Glomerular visceral epithelial cell (primary cell): ENCODE results near the gene ZSWIM8.

ENCODE experiments used
- DNase-seq: peaks from one replicate; pipeline ENCODE4 v3.0.0-alpha.2; 2016; ENCODE audit errors: extremely low spot score

Gene ZSWIM8

DNA sequence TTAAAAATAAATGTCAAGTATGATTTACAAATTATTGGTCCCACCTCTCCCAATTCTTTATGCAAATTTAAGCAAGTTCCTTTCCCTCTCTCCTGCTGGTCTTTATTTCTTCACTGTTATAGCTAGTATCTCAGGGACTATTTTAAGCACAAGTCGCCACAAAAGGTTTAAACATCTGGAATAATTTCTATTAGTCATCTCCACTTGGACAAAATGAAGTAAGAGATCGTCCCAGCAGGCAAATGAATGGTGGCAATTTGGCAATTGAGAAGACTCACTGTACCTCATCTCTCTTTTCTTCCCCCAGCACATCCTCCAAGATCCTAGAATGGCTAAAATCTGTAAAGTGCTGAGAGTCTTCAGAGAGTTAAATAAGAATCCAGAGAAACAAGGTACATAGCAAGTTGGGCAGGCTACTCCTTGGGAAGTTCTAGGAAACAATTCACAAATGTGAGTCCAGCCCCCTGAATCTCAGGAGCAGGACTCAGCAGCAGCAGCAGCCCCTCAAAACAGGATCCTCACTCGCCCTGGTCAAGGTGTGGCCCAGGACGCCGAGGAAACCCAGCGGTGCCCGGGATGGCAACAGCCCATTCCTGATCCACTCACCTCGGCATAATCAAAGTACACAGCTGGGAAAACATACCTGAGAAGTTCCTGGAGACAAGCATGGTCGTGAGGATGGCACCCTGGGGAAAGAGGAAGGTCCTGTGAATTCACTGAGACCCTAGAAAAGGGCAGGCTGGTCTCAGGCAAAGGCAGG lies 56.3 kb downstream of the ZSWIM8 start:
- no peak for DNase-seq

DNA sequence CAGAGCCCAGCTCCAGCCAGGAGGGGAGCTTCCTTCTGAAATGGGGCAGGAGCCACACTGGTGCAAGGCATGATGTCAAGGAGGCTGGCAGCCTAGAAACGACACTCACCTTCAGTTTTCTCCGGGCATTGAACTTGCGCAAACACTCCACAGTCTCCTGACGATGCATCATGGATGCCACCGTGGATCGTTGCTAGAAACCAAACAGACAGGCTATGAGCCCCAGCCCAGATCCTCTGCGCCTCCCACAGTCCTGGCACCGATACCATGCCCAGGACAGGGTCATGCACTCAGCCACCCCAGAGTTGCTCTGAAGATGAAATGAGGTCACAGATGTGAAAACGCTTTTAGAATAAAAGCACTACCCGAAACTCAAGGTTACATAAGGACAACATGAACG lies 56.9 kb downstream of the ZSWIM8 start:
- no peak for DNase-seq

DNA sequence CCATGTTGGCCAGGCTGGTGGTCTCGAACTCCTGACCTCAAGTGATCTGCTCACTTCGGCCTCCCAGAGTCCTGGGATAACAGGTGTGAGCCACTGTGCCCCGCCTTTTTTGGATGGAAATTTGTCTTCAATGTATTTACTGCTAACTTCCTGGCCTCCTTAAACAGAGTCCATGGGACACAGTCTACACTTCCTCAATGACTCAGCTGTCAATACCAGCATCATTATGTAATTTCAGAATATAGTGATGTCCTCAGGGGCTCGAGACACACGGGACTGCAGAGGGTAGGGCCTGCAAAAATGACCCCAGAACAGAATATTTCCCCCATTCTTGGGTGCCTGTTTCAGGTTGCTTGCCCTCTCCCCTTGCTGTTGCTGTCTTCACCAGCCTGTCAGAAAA lies 57.9 kb downstream of the ZSWIM8 start:
- no peak for DNase-seq

DNA sequence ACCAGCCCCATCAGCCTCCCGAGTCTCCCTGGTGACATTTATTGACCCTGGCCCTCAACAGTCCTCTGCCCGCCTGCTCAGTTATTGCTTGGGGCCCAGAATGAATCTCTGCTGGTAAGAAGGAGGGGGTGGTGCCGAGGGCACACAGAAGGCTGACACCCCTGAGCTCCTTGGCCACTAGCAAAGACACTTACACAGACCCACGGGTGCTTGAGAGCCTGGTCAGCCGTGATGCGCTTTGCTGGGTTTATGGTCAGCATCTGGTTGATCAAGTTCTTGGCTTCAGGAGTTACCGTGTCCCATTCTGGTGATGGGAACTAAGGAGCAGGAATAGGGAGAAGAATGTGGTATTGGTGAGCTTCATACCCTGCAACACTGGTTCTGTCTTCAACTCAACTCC lies 61.6 kb downstream of the ZSWIM8 start:
- no peak for DNase-seq

- DNase-seq: peak; percentile 78
Measured at GRCh38 chr10:73848821-73849489, 63.5 kb downstream of the ZSWIM8 start.

- DNase-seq: no peak
Measured at GRCh38 chr10:73850211-73850610, 64.8 kb downstream of the ZSWIM8 start.

- no peak for DNase-seq
Measured at GRCh38 chr10:73850863-73851461, 65.6 kb downstream of the ZSWIM8 start.
